Astrocyte (in vitro differentiated cells and primary cell): ENCODE results near the gene PRKD2. TPM values are rescaled to one million over a fixed set of nuclear protein-coding genes. Genes with fewer than 3 reads are reported as not detected.

ENCODE experiments used
- DNase-seq: peaks from one replicate; pipeline ENCODE4 v3.0.0-alpha.2; 2010; ENCODE audit warnings: low read depth
- FAIRE-seq: peaks from 2 replicates; lab custom pipeline; 2011; peaks lifted over from hg19 to GRCh38; lab: Jason Lieb, UNC
- H2AFZ ChIP-seq: 2 replicates; pipeline ENCODE4 v1.6.0; 2012; ENCODE audit warnings: low read depth, low read length, inconsistent platforms
- H3K27ac ChIP-seq: 2 replicates; pipeline ENCODE4 v1.5.1; 2011; ENCODE audit warnings: low read depth, low read length, inconsistent platforms
- H3K27me3 ChIP-seq: 2 replicates; pipeline ENCODE4 v1.6.0; 2011; ENCODE audit warnings: low read length, inconsistent platforms; ENCODE audit not compliant: insufficient read depth
- H3K36me3 ChIP-seq: 2 replicates; pipeline ENCODE4 v1.5.1; 2011; ENCODE audit warnings: low read length, inconsistent platforms; ENCODE audit not compliant: insufficient read depth
- H3K4me1 ChIP-seq: 2 replicates; pipeline ENCODE4 v1.5.1; 2011; ENCODE audit warnings: low read length, inconsistent platforms; ENCODE audit not compliant: insufficient read depth
- H3K4me2 ChIP-seq: 2 replicates; pipeline ENCODE4 v1.6.0; 2012; ENCODE audit warnings: low read length, inconsistent platforms
- H3K4me3 ChIP-seq: 2 replicates; pipeline ENCODE4 v1.5.1; 2011; ENCODE audit warnings: low read depth, mild to moderate bottlenecking, low read length, inconsistent platforms; ENCODE audit not compliant: insufficient read depth
- H3K79me2 ChIP-seq: 2 replicates; pipeline ENCODE4 v1.6.0; 2012; ENCODE audit warnings: mild to moderate bottlenecking, low read length, inconsistent platforms; ENCODE audit not compliant: insufficient read depth
- H3K9ac ChIP-seq: 2 replicates; pipeline ENCODE4 v1.6.0; 2012; ENCODE audit warnings: mild to moderate bottlenecking, low read length, inconsistent platforms
- H3K9me3 ChIP-seq: 2 replicates; pipeline ENCODE4 v1.5.1; 2012; ENCODE audit warnings: low read depth, mild to moderate bottlenecking, low read length, inconsistent platforms; ENCODE audit not compliant: insufficient read depth
- H4K20me1 ChIP-seq: 2 replicates; pipeline ENCODE4 v1.6.0; 2012; ENCODE audit warnings: low read length, inconsistent platforms; ENCODE audit not compliant: insufficient read depth
- H3K27ac Mint-ChIP-seq: one replicate; pipeline ENCODE4 v1.8.0; 2021; ENCODE audit warnings: mild to moderate bottlenecking, mixed read lengths; ENCODE audit not compliant: unreplicated experiment
- H3K27me3 Mint-ChIP-seq: one replicate; pipeline ENCODE4 v1.8.0; 2021; ENCODE audit warnings: low read depth, mixed read lengths; ENCODE audit not compliant: unreplicated experiment
- H3K36me3 Mint-ChIP-seq: one replicate; pipeline ENCODE4 v1.8.0; 2021; ENCODE audit warnings: low read depth, mixed read lengths; ENCODE audit not compliant: unreplicated experiment
- H3K4me1 Mint-ChIP-seq: one replicate; pipeline ENCODE4 v1.8.0; 2021; ENCODE audit warnings: low read depth, mixed read lengths; ENCODE audit not compliant: unreplicated experiment
- H3K4me3 Mint-ChIP-seq: one replicate; pipeline ENCODE4 v1.8.0; 2021; ENCODE audit warnings: mild to moderate bottlenecking, moderate library complexity, mixed read lengths; ENCODE audit not compliant: unreplicated experiment
- H3K9me3 Mint-ChIP-seq: one replicate; pipeline ENCODE4 v1.8.0; 2021; ENCODE audit warnings: mild to moderate bottlenecking, mixed read lengths; ENCODE audit not compliant: unreplicated experiment
- EZH2 ChIP-seq: IDR thresholded peaks from 2 replicates; pipeline ENCODE4 v1.6.1; 2012; ENCODE audit warnings: mild to moderate bottlenecking, low read length, inconsistent platforms; ENCODE audit not compliant: insufficient read depth
- total RNA-seq: library from RNA; stranded (reverse); gene quantifications from 2 replicates; pipeline ENCODE4 v1.2.1, GENCODE V29; 2021
- TF ChIP-seq, protein P1 (sequence below): IDR thresholded peaks from 2 replicates; pipeline ENCODE4 v1.5.1; 2011; ENCODE audit warnings: low read depth, mild to moderate bottlenecking, inconsistent platforms, low read length, moderate library complexity; ENCODE audit not compliant: insufficient read depth

The PRKD2 gene
- total RNA-seq, 1 donor from 2014 or later: 54.6 TPM

DNA sequence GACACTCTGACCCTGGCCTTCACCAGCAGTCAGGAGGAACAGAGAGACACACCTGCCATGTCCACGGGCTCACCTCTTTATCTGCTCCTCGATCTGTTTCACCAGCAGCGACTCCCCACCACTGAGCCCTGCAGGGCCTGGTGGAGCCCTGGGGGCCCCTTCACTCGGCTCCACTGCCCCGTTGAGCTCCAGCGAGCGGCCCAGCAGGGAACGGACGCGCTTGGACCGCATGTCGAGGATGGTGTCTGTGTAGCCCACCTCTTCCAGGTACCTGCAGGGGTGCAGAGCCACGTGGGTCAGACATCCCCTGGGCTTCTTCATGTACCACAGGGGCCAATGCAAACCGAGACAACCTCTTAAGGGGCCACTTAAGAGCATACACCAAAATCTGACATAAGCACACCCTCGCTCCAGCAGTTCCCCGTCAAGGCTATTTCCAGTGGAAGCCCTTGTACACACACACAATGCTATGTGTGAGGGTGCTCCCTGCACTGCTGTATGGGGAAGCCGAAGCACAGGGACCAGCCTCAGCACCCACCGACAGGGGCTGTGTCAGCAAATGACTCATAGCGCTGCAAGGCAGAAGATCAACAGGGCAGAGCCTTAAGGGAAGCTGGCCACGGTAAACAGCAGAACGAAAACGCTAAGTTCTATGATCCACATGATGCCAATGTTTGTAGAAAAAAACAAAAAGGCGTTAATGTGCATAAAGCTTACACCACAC is 16.2 kb upstream of the PRKD2 start:
- Histone ChIP-seq H4K20me1 (peaks cover 82% of the 10 kb centered on the region), H3K27me3 (no peaks in the 10 kb centered on the region), H3K27ac (peak overlapping the region; percentile 72), H3K4me1 (peaks cover 46% of the 10 kb centered on the region), H3K4me2 (peak overlapping the region; percentile 56), H3K9ac (peak overlapping the region; percentile 40), H3K79me2 (peaks cover 87% of the 10 kb centered on the region), H3K4me3 (no peak overlapping the region), H2AFZ (no peak overlapping the region), H3K9me3 (no peaks in the 10 kb centered on the region), H3K36me3 (peaks cover 23% of the 10 kb centered on the region)
- peaks cover 14% of the 10 kb centered on the region for H3K36me3 Mint-ChIP-seq
- no peak for TF ChIP-seq EZH2
- TF ChIP-seq, protein P1, sequence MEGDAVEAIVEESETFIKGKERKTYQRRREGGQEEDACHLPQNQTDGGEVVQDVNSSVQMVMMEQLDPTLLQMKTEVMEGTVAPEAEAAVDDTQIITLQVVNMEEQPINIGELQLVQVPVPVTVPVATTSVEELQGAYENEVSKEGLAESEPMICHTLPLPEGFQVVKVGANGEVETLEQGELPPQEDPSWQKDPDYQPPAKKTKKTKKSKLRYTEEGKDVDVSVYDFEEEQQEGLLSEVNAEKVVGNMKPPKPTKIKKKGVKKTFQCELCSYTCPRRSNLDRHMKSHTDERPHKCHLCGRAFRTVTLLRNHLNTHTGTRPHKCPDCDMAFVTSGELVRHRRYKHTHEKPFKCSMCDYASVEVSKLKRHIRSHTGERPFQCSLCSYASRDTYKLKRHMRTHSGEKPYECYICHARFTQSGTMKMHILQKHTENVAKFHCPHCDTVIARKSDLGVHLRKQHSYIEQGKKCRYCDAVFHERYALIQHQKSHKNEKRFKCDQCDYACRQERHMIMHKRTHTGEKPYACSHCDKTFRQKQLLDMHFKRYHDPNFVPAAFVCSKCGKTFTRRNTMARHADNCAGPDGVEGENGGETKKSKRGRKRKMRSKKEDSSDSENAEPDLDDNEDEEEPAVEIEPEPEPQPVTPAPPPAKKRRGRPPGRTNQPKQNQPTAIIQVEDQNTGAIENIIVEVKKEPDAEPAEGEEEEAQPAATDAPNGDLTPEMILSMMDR: no peak
- peaks cover 48% of the 10 kb centered on the region for H3K4me1 Mint-ChIP-seq
- H3K27ac Mint-ChIP-seq: no peak overlapping the region
- H3K27me3 Mint-ChIP-seq: no peaks in the 10 kb centered on the region
- H3K4me3 Mint-ChIP-seq: no peak overlapping the region
- DNase-seq (peak; percentile 72), FAIRE-seq (peak; percentile 55)
- H3K9me3 Mint-ChIP-seq: no peaks in the 10 kb centered on the region

GRCh38 chr19:46732172-46732938 is 15.4 kb upstream of the PRKD2 start:
- H3K36me3 Mint-ChIP-seq: peaks cover 14% of the 10 kb centered on the region
- no peaks in the 10 kb centered on the region for H3K27me3 Mint-ChIP-seq

More at GRCh38 chr19:46732172-46732938, 15.4 kb upstream of the PRKD2 start:
- Histone ChIP-seq H3K9ac (peak overlapping the region; percentile 65), H3K27me3 (no peaks in the 10 kb centered on the region), H2AFZ (no peak overlapping the region), H3K4me1 (peaks cover 46% of the 10 kb centered on the region), H3K27ac (peak overlapping the region; percentile 72), H3K4me3 (no peak overlapping the region), H4K20me1 (peaks cover 83% of the 10 kb centered on the region), H3K79me2 (peaks cover 87% of the 10 kb centered on the region), H3K9me3 (no peaks in the 10 kb centered on the region), H3K4me2 (peak overlapping the region; percentile 80), H3K36me3 (peaks cover 23% of the 10 kb centered on the region)
- Mint-ChIP-seq H3K4me3 (peak overlapping the region; percentile 55), H3K4me1 (peaks cover 51% of the 10 kb centered on the region), H3K27ac (peak overlapping the region; percentile 92), H3K9me3 (no peaks in the 10 kb centered on the region)
- FAIRE-seq (no peak), DNase-seq (peak; percentile 86)
- TF ChIP-seq, protein P1: no peak
- no peak for TF ChIP-seq EZH2
